GM21528 (cell line): Measurements from ENCODE around the gene UTS2.

ENCODE experiments used
- ATAC-seq: cut with Tn5 transposase; IDR thresholded peaks from one replicate; pipeline ENCODE4 v1.9.1; 2021; ENCODE audit warnings: mild to moderate bottlenecking, moderate library complexity; ENCODE audit not compliant: unreplicated experiment, low FRiP score

Gene UTS2

GRCh38 chr1:7863756-7864328, 11.0 kb upstream of the UTS2 start:
- ATAC-seq, result no peak

DNA sequence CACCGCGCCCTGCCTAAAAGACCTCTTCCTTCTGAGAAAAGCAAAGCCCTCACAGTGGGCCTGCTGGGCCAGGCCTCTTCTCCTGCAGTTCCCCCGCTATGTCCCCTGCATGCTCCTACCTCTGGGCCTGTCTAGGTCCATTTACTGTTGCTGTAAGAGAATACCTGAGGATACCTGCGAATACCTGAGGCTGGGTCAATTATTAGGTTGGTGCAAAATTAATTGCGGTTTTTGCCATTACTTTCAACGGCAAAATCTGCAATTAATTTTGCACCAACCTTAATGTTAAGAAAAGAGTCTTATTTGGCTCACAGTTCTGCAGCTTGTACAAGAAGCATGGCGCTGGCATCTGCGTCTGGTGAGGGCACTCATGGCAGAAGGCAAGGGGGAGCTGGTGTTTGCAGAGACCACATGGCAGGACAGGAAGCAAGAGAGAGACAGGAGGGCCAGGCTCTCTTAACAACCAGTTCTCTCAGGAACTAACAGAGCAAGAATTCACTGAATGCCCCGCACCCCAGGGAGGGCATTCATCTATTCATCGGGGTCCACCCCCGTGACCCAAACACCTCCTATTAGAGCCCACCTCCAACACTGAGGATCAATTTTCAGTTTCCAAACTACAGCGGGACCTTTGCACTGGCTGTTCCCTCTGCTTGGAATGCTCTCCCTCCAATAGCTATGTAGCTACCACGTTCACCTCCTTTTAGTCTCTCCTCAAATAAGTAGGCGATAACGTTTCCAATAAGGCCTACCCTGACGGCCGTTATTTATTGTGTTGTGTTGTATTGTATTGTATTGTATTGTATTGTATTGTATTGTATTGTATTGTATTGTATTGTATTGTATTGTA, 9.6 kb upstream of the UTS2 start:
- ATAC-seq, result no peak

DNA sequence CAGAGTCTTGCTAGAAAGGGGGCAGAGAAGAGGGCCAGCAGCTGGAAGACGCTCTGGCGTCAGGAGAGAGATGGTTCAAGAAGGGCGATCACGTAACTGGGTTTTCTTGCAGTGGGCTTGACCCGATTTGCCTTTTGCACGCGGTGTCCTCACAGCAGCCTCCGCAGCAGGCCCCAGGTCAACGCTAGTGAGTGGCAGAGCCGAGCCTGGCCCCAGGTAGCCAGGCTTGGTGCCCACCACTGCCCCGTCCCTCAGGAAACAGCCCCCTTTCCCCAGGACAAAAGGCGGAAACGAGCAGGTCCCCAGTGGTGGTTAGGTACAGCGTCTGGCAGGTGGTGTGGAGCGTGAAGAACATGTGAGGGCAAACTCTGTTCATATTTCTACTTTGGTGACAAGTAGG, 8.6 kb upstream of the UTS2 start:
- ATAC-seq, result no peak

GRCh38 chr1:7860130-7860529, 7.3 kb upstream of the UTS2 start:
- ATAC-seq, result no peak

GRCh38 chr1:7859406-7859805, 6.5 kb upstream of the UTS2 start:
- no peak for ATAC-seq

DNA sequence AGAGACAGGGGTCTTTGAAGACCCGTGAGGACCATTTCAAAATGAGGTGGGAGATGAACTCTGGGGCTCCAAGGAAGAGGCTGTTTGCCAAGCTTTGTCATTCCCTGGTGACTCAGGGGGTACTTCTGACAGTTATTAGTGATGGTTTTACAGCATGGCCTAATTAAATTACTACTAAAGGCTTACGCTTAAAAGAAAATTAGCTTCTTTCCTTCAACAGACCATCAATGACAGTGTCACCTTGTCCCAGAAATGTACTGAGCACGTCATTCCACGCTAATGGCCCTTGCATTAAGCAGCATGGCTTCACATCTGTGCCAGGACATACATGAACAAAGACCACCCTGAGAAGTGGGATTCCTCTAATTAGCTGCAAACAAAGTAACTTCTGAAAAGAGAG, 5.1 kb upstream of the UTS2 start:
- ATAC-seq, result no peak

DNA sequence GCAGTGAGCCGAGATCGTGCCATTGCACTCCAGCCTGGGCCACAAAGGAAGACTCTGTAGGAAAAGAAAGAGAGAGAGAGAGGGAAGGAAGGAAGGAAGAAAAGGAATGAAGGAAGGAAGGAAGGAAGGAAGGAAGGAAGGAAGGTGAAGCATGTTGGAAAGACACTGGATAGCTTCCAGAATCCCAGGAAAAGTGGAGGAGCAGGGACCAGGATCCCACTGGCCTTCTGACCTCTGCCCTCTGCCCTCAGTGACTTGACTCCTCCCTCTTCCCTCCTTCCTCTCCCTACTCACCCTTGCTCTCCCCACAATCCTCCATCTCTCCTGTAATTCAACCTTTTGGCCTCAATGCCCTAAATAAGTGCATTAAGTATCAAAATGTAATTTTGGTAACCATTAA, 4.1 kb upstream of the UTS2 start:
- ATAC-seq, result no peak

DNA sequence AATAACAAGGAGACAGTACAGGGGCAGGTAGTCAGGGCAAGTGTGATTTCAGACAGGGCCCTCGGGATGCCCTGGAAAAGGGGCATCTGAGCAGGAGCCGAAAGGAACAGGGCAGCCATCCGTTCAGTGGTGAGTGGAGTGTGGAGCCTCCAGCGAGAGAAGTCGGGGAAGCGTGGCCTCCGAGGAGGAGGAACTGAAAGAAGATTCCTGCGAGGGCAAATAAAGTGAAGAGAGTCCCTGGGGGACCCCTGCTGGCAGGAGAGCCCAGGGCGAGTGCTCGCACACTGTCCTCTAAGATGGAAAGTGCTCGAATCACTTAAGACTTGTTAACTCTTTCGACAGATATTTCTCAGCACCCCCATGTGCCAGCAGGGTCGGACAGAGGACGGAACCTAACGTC, 3.5 kb upstream of the UTS2 start:
- ATAC-seq, result no peak

DNA sequence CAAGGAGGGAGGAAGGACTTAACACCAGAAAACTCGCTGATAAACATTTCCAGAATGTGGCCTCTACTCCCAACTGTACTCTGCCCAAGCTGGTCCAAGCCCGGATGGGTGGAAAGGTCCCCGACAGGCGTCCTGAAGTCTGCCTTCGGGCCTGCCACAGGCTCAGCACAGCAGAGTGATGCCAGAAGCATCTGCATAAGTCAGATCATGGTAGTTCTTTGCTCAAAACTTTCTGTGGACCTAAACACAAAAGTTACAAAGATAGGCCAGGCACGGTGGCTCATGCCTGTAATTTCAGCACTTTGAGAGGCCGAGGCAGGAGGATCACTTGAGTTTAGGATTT, 790 bp upstream of the UTS2 start:
- ATAC-seq, result no peak

- ATAC-seq, result no peak
Measured at GRCh38 chr1:7850786-7851185, 2.1 kb downstream of the UTS2 start.

- ATAC-seq, result no peak
Measured at GRCh38 chr1:7847599-7847998, 5.3 kb downstream of the UTS2 start.

GRCh38 chr1:7846656-7847055, 6.2 kb downstream of the UTS2 start:
- no peak for ATAC-seq

DNA sequence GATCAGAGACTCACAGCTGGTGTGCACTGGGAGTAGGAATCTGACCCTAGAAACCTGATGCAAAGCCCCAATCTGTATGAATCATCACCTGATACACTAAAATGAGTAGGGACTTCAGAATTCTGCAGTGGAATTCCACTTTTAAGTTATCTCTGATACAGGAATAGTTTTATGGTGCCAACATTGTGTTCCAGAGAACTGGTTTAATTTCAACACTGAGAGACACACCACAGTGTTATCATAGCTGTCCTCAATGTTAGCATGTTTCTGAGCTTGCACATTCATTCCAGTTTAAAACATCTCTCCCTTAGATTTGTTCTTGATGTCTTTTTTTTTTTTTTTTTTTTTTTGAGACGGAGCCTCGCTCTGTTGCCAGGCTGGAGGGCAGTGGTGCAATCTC, 7.1 kb downstream of the UTS2 start:
- no peak for ATAC-seq

- ATAC-seq, result no peak
Measured at GRCh38 chr1:7842517-7842916, 10.3 kb downstream of the UTS2 start.

GRCh38 chr1:7839526-7839925, 13.3 kb downstream of the UTS2 start:
- no peak for ATAC-seq

DNA sequence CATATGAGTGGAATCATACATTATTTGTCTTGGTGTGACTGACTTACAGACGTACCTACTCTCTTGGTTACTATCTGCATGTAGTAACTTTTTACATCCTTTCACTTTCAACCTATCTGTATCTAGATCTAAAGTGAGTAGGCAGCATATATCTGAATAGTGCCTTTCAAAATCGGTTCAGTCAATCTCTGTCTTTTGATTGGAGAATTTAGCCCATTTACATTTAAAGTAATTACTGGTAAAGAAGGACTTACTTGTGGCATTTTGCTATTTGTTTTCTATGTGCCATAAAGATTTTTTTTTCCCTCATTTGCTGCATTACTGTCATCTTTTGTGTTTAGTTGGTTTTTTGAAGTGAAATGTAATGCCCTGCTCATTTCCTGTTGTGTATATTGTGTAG, 14.2 kb downstream of the UTS2 start:
- no peak for ATAC-seq

- no peak for ATAC-seq
Measured at GRCh38 chr1:7833035-7833434, 19.8 kb downstream of the UTS2 start.

DNA sequence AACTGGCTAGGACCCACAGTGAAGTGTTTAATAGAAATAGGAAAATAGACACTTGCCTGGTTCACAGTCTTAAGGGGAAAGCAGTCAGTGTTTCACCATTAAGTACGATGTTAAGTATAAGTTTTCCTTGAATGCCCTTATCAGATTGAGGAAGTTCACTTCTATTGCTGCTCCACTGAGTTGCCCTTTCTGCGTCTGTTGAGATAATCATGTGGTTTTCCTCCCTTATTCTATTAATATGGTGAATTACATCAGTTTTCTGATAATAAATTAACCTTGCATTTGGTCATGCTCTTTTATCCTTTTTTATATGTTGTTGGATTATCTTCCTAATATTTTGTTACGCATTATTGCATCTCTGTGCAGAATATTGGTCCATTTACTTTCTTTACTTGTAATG, 21.4 kb downstream of the UTS2 start:
- no peak for ATAC-seq

GRCh38 chr1:7827126-7827955, 25.5 kb downstream of the UTS2 start:
- ATAC-seq, result no peak

GRCh38 chr1:7826363-7826762, 26.5 kb downstream of the UTS2 start:
- ATAC-seq, result no peak

- ATAC-seq, result no peak
Measured at GRCh38 chr1:7824701-7825100, 28.2 kb downstream of the UTS2 start.

DNA sequence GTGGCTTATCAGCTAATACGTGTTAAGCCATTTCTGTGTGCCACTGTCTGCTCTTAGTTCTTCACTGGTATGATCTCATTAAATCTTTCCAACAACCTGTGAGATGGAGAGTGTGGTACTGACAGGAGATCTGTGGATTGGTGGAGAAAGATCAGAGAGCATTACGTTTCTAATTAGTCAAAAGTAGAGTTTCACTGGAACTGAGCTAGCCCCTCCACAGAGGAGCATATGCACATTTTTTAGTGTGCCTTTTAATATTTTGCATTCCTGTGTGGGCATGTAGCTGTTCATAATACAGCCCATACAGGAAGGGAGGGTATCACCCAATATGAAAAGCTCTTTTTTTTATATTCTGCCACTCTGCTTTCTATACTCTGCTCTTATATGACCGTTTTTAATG, 31.6 kb downstream of the UTS2 start:
- ATAC-seq, result no peak
